GM18907 (cell line): ENCODE measurements around the gene LY6G5C.
A peak's percentile ranks its signal among the peaks of the same experiment; 100 is the strongest.

Experiments
- ATAC-seq: cut with Tn5 transposase; IDR thresholded peaks from one replicate; pipeline ENCODE4 v1.9.1; 2021; ENCODE audit warnings: mild to moderate bottlenecking, moderate library complexity; ENCODE audit not compliant: unreplicated experiment

The LY6G5C gene

GRCh38 chr6:31691564-31692108 is 10.8 kb upstream of the LY6G5C start:
- ATAC-seq, result no peak

- ATAC-seq, result no peak
Measured at GRCh38 chr6:31691078-31691463, 10.2 kb upstream of the LY6G5C start.

- ATAC-seq, result no peak
Measured at GRCh38 chr6:31690231-31691077, 9.6 kb upstream of the LY6G5C start.

GRCh38 chr6:31689249-31690110 is 8.6 kb upstream of the LY6G5C start:
- ATAC-seq, result no peak

GRCh38 chr6:31687860-31688693 is 7.2 kb upstream of the LY6G5C start:
- no peak for ATAC-seq

GRCh38 chr6:31687321-31687720 is 6.5 kb upstream of the LY6G5C start:
- ATAC-seq, result no peak

GRCh38 chr6:31686483-31686882 is 5.6 kb upstream of the LY6G5C start:
- ATAC-seq, result no peak

GRCh38 chr6:31683591-31683990 is 2.7 kb upstream of the LY6G5C start:
- ATAC-seq, result no peak

GRCh38 chr6:31681135-31681671 is 336 bp upstream of the LY6G5C start:
- ATAC-seq, result no peak

- no peak for ATAC-seq
Measured at GRCh38 chr6:31677955-31678354, 2.9 kb downstream of the LY6G5C start.

GRCh38 chr6:31676904-31677303 is 4.0 kb downstream of the LY6G5C start:
- ATAC-seq, result no peak

GRCh38 chr6:31676322-31676903 is 4.5 kb downstream of the LY6G5C start:
- ATAC-seq, result no peak

GRCh38 chr6:31669676-31670075 is 11.2 kb downstream of the LY6G5C start, which contains the start of gene LY6G5B:
TSS of gene LY6G5B (plus strand) at chr6:31669976. CDS start at chr6:31670951, 975 bp downstream.
- ATAC-seq, result no peak

- no peak for ATAC-seq
Measured at GRCh38 chr6:31666337-31666965, 14.4 kb downstream of the LY6G5C start.

- peak; percentile 81 for ATAC-seq
Measured at GRCh38 chr6:31665501-31666336, 15.1 kb downstream of the LY6G5C start, which contains the start of gene CSNK2B. TSS of gene CSNK2B (plus strand) at chr6:31666080. CDS start at chr6:31666832, 752 bp downstream.

GRCh38 chr6:31664790-31665500 is 15.9 kb downstream of the LY6G5C start, which contains the start of gene GPANK1:
TSS of gene GPANK1 (minus strand) at chr6:31664997. CDS start at chr6:31664478, 519 bp downstream.
- peak; percentile 35 for ATAC-seq

GRCh38 chr6:31663961-31664789 is 16.7 kb downstream of the LY6G5C start:
- no peak for ATAC-seq
